ENCODE data around the gene ISOC2. TPM values are rescaled to one million over a fixed set of nuclear protein-coding genes. Genes with fewer than 3 reads are reported as not detected.
"Not testable (repeated sequence)": the region's sequence is repeated elsewhere in the genome, so short reads cannot be mapped to it uniquely, and the experiment has no call there.

Gene ISOC2
- total RNA-seq, 1 donor from 2014 or later: 96.7 TPM

DNA sequence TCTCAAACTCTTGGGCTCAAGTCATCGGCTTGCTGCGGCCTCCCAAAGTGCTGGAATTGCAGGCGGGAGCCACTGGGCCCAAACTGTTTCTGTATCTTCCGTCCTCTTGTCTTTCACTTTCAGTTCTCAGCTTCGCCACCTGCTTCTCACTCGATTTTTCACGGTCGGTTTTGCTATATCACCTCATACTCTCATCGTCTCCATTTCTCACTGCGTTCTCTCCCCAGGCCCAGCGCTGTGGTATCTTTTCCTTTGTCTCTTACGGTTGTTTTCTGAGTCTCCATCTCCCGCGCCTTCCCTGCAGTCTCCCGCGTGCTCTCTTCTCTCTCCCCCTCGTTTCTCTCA is 41.7 kb upstream of the ISOC2 start:
- no peak for DNase-seq (ENCODE audit: low spot score in 2 of 2)
- Histone ChIP-seq H3K9me3 (no peaks in the 10 kb centered on the region), H3K4me3 (no peak overlapping the region), H3K27ac (no peak overlapping the region), H3K4me1 (peaks cover 2 to 3% of the 10 kb centered on the region in 2 donors), H3K27me3 (no peaks in the 10 kb centered on the region), H3K36me3 (no peaks in the 10 kb centered on the region)
- TF ChIP-seq, protein P1, sequence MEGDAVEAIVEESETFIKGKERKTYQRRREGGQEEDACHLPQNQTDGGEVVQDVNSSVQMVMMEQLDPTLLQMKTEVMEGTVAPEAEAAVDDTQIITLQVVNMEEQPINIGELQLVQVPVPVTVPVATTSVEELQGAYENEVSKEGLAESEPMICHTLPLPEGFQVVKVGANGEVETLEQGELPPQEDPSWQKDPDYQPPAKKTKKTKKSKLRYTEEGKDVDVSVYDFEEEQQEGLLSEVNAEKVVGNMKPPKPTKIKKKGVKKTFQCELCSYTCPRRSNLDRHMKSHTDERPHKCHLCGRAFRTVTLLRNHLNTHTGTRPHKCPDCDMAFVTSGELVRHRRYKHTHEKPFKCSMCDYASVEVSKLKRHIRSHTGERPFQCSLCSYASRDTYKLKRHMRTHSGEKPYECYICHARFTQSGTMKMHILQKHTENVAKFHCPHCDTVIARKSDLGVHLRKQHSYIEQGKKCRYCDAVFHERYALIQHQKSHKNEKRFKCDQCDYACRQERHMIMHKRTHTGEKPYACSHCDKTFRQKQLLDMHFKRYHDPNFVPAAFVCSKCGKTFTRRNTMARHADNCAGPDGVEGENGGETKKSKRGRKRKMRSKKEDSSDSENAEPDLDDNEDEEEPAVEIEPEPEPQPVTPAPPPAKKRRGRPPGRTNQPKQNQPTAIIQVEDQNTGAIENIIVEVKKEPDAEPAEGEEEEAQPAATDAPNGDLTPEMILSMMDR (IDR thresholded peaks at IDR 0.05): no peak
- intact Hi-C loops (cut with DNase I): loop anchor here (5.0 kb wide), 2 partner anchors 96 to 201 kb away; partner anchors contain the start of gene UBE2S

DNA sequence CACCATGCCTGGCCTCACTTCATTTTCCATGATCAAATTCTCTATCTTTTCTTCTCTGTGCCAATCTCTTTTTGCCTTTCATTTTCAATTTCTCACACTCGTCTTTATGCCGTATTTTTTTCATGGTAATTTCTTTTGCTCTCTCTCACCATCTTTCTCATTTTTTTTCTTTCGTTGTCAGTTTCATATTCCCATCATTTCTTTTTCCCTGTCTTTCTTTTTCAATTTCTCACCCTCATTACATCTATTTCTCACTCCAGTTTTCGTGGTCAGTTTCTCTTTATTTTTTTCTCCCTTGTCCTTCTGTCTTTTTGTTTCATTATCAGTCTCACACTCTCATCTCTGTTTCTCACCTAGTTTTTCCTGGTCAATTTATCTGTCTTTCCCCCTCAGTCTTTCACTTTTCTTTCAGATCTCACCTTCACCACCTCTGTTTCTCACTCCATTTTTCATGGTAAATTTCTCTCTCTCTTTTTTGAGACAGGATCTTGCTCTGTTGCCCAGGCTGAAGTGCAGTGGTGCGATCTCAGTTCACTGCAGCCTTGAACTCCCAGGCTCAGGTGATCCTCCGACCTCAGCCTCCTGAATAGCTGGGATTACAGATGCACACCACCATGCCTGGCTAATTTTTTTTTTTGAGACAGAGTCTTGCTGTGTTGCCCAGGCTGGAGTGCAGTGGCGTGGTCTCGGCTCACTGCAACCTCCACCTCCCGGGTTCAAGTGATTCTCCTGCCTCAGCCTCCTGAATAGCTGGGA is 40.9 kb upstream of the ISOC2 start:
- Histone ChIP-seq H3K27me3 (no peaks in the 10 kb centered on the region), H3K4me1 (peaks cover 2 to 3% of the 10 kb centered on the region in 2 donors), H3K9me3 (no peaks in the 10 kb centered on the region), H3K4me3 (no peak overlapping the region), H3K27ac (no peak overlapping the region), H3K36me3 (no peaks in the 10 kb centered on the region)
- no peak for DNase-seq (ENCODE audit: low spot score in 2 of 2)
- TF ChIP-seq, protein P1 (IDR thresholded peaks at IDR 0.05): no peak
- intact Hi-C loops (cut with DNase I): loop anchor here (5.0 kb wide), 2 partner anchors 95 to 200 kb away; partner anchors contain the start of gene UBE2S

DNA sequence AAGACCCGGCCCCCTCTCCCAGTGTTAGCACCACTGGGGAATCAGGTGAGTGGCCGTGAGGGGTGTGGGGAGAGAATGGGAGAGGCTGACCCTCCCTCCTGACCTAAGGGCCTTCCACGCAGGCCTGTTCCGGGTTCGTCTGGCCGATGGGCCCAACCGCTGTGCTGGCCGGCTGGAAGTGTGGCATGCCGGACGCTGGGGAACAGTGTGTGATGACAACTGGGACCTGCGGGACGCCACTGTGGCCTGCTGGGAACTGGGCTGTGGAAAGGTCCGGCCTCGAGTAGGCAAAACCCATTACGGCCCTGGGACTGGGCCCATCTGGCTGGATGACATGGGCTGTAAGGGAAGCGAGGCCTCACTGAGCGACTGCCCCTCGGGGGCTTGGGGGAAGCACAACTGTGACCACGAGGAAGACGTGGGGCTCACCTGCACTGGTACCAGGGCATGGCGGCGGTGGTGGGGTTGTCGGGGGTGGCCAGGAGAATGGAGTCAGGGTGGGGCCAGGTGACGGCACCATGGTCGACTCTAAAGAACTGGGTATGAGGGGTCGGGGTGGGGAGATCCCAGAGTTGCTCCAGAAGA is 39.0 kb upstream of the ISOC2 start:
- H3K27me3 ChIP-seq: no peaks in the 10 kb centered on the region
- H3K36me3 ChIP-seq: no peaks in the 10 kb centered on the region
- H3K4me1 ChIP-seq: peaks cover 2 to 3% of the 10 kb centered on the region in 2 donors
- DNase-seq (ENCODE audit: low spot score in 2 of 2): no peak
- no peaks in the 10 kb centered on the region for H3K9me3 ChIP-seq
- no peak overlapping the region for H3K27ac ChIP-seq
- intact Hi-C loops (cut with DNase I): loop anchor here (5.0 kb wide), 2 partner anchors 93 to 198 kb away; partner anchors contain the start of gene UBE2S
- TF ChIP-seq, protein P1 (IDR thresholded peaks at IDR 0.05): no peak
- H3K4me3 ChIP-seq: no peak overlapping the region

DNA sequence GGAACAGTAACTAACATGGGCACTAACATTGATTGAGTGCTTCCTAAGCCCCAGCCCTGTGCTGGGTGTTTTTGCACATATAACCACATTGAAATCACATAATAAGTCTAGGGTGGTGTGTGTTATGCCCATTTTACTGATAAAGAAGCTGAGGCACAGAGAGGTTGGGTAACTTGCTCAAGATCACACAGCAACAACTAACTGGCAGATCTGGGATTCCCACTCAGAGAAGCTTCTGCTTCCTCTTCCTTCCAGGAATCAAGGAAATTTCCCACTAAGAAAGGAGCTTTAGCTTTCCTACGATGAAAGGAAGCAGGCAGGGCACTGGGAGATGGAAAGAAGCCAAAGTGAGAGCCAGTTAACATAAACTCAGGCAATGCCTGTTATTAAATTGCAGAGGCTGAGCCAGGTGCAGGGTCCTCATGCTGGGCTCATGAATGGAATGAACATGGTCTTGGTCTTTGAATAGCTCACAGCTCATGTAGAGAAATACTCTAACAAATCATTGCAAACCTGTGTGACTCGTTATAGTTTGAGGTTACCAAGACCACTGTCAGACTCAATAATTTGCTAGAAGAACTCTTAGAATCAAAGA is 36.9 kb upstream of the ISOC2 start:
- Histone ChIP-seq H3K4me3 (no peak overlapping the region), H3K27me3 (no peaks in the 10 kb centered on the region), H3K36me3 (no peaks in the 10 kb centered on the region), H3K27ac (no peak overlapping the region), H3K4me1 (peaks cover 0 to under 1% of the 10 kb centered on the region in 2 donors), H3K9me3 (no peaks in the 10 kb centered on the region)
- TF ChIP-seq, protein P1 (IDR thresholded peaks at IDR 0.05): no peak
- intact Hi-C loops (cut with DNase I): no loop called here
- no peak for DNase-seq (ENCODE audit: low spot score in 2 of 2)

DNA sequence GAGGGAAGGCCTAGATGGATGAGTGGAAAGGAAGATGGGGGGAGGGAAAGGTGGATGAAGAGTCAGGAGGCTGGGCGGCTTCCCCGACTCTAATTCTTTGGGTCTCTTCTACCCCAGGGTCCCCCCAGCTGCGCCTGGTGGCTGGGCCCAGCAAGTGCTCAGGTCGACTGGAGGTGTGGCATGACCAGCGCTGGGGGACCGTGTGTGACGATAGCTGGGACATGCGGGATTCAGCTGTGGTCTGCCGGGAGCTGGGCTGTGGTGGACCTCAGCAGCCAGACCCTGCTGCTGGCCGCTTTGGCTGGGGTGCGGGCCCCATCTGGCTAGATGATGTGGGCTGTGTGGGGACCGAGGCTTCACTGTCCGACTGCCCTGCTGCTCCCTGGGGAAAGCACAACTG is 36.3 kb upstream of the ISOC2 start:
- TF ChIP-seq, protein P1 (IDR thresholded peaks at IDR 0.05): no peak
- Histone ChIP-seq H3K4me3 (no peak overlapping the region), H3K27me3 (no peaks in the 10 kb centered on the region), H3K9me3 (no peaks in the 10 kb centered on the region), H3K36me3 (no peaks in the 10 kb centered on the region), H3K4me1 (no peaks in the 10 kb centered on the region), H3K27ac (no peak overlapping the region)
- DNase-seq (ENCODE audit: low spot score in 2 of 2): no peak
- intact Hi-C loops (cut with DNase I): no loop called here

DNA sequence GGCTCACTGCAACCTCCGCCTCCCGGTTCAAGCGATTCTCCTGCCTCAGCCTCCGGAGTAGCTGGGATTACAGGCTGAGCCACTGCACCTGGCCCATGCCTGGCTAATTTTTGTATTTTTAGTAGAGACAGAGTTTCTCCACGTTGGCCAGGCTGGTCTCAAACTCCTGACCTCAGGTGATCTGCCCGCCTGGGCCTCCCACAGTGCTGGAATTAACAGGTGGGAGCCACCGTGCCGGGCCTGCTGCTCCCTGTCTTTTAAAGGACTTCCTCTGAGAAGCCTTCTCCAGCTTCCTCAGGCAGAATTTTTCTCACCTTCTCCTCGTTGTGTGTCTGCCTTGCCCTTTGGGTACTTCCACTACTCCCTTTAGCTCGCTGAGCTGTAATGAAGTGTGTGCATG is 35.4 kb upstream of the ISOC2 start:
- DNase-seq (ENCODE audit: low spot score in 2 of 2); intact Hi-C loops (cut with DNase I); H3K27ac ChIP-seq; H3K27me3 ChIP-seq; H3K36me3 ChIP-seq; H3K4me1 ChIP-seq; H3K4me3 ChIP-seq; H3K9me3 ChIP-seq: not testable (repeated sequence)

Data from ascending aorta (tissue), 2 donors.